ENCODE results near the gene SCAI. TPM values are rescaled to one million over a fixed set of nuclear protein-coding genes. Genes with fewer than 3 reads are reported as not detected.

SCAI gene
- total and polyA plus RNA-seq, 10 donors: 1.6 to 19.6 (median 7.5) TPM

- intact Hi-C loops (cut with DNase I; ENCODE audit: low total_unique reads): no loop called here
- no peak for DNase-seq
- 89 to 97% (median 93%) methylated on average over 4 of the region's 4 CpGs for WGBS, 5 donors
- peaks cover 2 to 13% (median 3%) of the 10 kb centered on the region in 6 donors for H3K4me1 ChIP-seq
- no peaks in the 10 kb centered on the region for H3K9me3 ChIP-seq
- no peak overlapping the region for H3K4me3 ChIP-seq
- peaks cover 0 to 8% (median 0%) of the 10 kb centered on the region in 6 donors for H3K36me3 ChIP-seq
- no peak for TF ChIP-seq POLR2AphosphoS5 (IDR thresholded peaks at IDR 0.05)
- TF ChIP-seq CTCF (IDR thresholded peaks at IDR 0.05 in 8 of 11, conservative IDR thresholded peaks at IDR 0.05 in 3 of 11): no peak
- TF ChIP-seq POLR2A (IDR thresholded peaks at IDR 0.05): no peak
- no peak overlapping the region for H3K27ac ChIP-seq
- no peaks in the 10 kb centered on the region for H3K27me3 ChIP-seq (replicated peaks in 1 of 7)
Observed at GRCh38 chr9:125137200-125137599, 6.1 kb downstream of the SCAI start.

GRCh38 chr9:125134976-125135375, 8.4 kb downstream of the SCAI start:
- TF ChIP-seq POLR2A (IDR thresholded peaks at IDR 0.05): no peak
- no peak for TF ChIP-seq POLR2AphosphoS5 (IDR thresholded peaks at IDR 0.05)
- no peak for TF ChIP-seq CTCF (IDR thresholded peaks at IDR 0.05 in 8 of 11, conservative IDR thresholded peaks at IDR 0.05 in 3 of 11)
- intact Hi-C loops (cut with DNase I; ENCODE audit: low total_unique reads): no loop called here
- Histone ChIP-seq H3K4me1 (peaks cover 0 to 7% (median 0%) of the 10 kb centered on the region in 6 donors), H3K36me3 (peaks cover 0 to 3% (median 0%) of the 10 kb centered on the region in 6 donors), H3K9me3 (no peaks in the 10 kb centered on the region), H3K4me3 (no peak overlapping the region), H3K27ac (no peak overlapping the region), H3K27me3 (replicated peaks in 1 of 7) (no peaks in the 10 kb centered on the region)
- DNase-seq: no peak

GRCh38 chr9:125133403-125134329, 9.7 kb downstream of the SCAI start:
- Histone ChIP-seq H3K9me3 (no peaks in the 10 kb centered on the region), H3K27ac (no peak overlapping the region), H3K4me3 (no peak overlapping the region), H3K4me1 (peaks cover 0 to 7% (median 0%) of the 10 kb centered on the region in 6 donors), H3K27me3 (replicated peaks in 1 of 7) (no peaks in the 10 kb centered on the region), H3K36me3 (peaks cover 0 to 3% (median 0%) of the 10 kb centered on the region in 6 donors)
- 58 to 68% (median 59%) methylated on average over 1 of the region's 1 CpG for WGBS, 5 donors
- TF ChIP-seq POLR2A (IDR thresholded peaks at IDR 0.05) (no peak), POLR2AphosphoS5 (IDR thresholded peaks at IDR 0.05) (no peak), CTCF (IDR thresholded peaks at IDR 0.05 in 8 of 11, conservative IDR thresholded peaks at IDR 0.05 in 3 of 11) (no peak)
- DNase-seq: no peak
- intact Hi-C loops (cut with DNase I; ENCODE audit: low total_unique reads): no loop called here

- DNase-seq: no peak
- H3K27ac ChIP-seq: no peak overlapping the region
- no peak overlapping the region for H3K4me3 ChIP-seq
- peaks cover 0 to 9% (median 1%) of the 10 kb centered on the region in 6 donors for H3K4me1 ChIP-seq
- TF ChIP-seq POLR2AphosphoS5 (IDR thresholded peaks at IDR 0.05) (no peak), POLR2A (IDR thresholded peaks at IDR 0.05) (no peak), CTCF (IDR thresholded peaks at IDR 0.05 in 8 of 11, conservative IDR thresholded peaks at IDR 0.05 in 3 of 11) (no peak)
- H3K27me3 ChIP-seq (replicated peaks in 1 of 7): no peaks in the 10 kb centered on the region
- H3K36me3 ChIP-seq: peaks cover 0 to 3% (median 0%) of the 10 kb centered on the region in 6 donors
- WGBS, 5 donors: 82 to 91% (median 85%) methylated on average over 6 of the region's 6 CpGs
- intact Hi-C loops (cut with DNase I; ENCODE audit: low total_unique reads): no loop called here
- H3K9me3 ChIP-seq: no peaks in the 10 kb centered on the region
Observed at GRCh38 chr9:125131778-125132177, 11.6 kb downstream of the SCAI start.

Measured in spleen (tissue), 11 donors.